ENCODE measurements around the gene SORCS2.

SORCS2 gene

DNA sequence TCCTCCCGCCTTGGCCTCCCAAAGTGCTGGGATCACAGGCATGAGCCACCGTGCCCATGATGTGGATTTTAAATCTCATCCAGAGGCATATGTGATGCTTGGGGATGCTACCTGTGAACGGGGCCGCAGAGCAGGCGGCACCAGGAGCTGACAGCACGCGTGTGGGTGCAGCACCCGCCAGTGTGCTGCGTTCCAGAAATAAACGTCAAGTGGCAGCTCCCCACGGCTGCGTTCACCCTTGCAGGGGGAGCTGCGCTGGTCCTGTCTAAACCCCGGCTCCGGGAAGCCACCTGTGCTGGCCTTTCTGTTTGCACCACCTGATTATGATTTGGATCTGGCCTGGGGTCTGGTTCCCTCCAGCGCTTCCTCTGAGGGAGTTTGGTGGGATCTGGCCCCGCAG lies 77.8 kb downstream of the SORCS2 start:
- no peak for DNase-seq (ENCODE audit: low read depth)

GRCh38 chr4:7272404-7272803 lies 80.1 kb downstream of the SORCS2 start:
- no peak for DNase-seq (ENCODE audit: low read depth)

DNA sequence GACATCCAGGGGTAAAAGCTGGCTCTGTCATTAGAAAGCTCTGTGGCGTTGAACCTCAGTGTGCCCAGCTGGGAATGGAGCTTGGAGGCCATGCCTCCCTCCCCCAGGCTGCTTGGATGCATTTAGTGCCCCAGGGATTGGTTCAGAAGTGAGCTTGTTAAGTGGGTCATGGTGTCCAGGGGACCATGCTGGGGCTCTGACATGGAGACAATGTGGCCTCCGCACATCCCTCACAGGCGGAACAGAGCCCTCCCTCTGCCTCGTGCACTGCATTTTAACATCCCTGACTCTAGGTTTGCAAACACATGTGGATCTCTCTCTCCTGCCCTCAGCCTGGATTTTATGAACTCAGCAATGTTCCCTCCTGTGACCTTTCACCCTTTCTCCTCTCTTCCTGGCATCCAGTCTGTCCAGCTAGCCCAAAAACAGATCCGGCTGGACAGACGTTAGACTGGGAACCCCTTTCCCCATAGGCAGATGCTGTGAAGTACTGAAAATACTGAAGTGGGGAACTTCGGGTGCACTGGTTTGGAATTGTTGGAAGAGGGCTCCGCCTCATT lies 81.5 kb downstream of the SORCS2 start:
- DNase-seq (ENCODE audit: low read depth), result no peak

GRCh38 chr4:7275067-7275466 lies 82.7 kb downstream of the SORCS2 start:
- DNase-seq (ENCODE audit: low read depth), result no peak

- DNase-seq (ENCODE audit: low read depth), result no peak
Observed at GRCh38 chr4:7275490-7276154, 83.3 kb downstream of the SORCS2 start.

- DNase-seq (ENCODE audit: low read depth), result no peak
Observed at GRCh38 chr4:7276515-7276914, 84.2 kb downstream of the SORCS2 start.

- DNase-seq (ENCODE audit: low read depth), result no peak
Observed at GRCh38 chr4:7278071-7278765, 85.9 kb downstream of the SORCS2 start.

DNA sequence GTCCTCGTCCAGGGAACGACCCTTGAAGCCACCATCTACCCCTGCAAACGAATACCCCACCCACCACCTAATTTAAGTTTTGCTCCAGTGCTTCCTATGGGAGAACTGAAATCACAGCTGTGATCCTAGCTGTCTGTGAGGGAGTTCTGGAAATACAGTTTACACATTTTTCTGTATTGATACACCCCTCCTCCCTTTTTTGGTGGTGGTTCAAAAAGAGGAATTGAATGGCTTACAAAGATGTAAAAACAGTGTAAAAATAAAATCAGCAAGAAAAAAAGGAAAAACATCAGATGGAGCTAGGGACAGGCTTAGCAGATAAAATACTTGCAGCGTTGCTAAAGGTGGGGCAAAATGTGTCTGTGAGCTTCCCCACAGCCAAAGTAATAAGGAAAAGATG lies 86.6 kb downstream of the SORCS2 start:
- DNase-seq (ENCODE audit: low read depth), result no peak

DNA sequence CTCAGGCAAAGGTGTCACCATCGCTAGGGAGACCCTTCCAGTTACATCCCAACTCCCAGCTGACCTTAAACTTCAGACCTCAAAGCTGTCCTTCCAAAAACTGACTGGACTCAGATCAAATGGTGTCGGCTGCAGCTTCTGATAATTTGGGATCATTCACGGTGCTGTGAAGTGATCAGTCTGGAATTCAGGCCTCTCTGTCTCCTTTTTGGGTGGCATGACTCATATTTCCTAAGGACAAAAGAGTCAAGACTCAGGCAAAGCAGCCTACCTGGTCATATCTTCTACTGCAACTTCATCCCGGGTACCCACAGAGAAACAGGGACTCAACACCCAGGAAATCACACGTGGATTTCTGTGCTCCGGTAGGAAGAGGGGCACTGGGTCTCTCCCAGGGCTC lies 87.6 kb downstream of the SORCS2 start:
- DNase-seq (ENCODE audit: low read depth), result no peak

- no peak for DNase-seq (ENCODE audit: low read depth)
Observed at GRCh38 chr4:7280926-7281690, 88.8 kb downstream of the SORCS2 start.

DNA sequence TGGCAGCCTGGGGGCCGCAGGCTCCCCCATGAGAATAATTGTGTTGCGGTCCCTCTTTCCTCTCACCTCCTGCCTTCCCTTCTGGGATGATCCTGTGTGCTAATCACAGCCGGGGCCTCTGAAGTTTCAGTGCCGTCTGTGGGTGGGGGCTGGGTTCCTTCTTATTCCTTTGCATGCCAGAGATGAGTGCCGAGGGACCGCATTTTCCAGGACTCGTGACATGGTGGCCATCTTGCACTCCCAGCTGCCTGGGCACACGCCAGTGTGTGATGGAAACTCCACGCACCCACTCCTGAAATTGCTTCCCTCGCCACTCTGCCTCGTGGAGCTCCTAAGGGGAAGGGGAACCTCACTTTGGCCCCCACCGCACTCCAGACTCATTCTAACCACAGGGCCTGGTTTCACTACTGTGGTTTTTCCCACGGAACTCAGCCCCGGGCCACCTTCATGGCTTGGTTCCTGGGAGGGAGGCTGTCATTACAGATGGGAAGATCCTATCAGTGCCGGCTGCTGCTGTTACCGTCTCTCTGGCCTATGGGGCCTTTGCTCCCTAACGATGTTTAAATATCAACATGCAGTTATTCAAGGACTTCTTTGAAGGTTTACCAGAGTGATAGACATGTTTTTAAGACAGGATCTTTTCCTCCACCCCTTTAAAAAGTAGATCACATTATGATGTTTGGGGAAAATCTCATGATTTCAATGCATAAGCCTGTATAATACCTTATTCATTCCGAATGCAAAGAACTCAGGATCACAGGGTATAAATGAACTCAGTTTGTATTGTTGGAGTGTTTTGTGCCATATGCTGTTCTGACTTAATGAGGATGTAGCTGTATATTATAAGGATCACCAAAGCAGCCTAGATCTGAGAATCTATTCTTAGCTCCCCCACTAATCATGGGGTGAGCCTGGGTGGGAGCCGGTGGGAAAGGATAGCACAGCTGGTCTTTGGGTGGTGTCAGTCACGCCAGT lies 89.6 kb downstream of the SORCS2 start:
- DNase-seq (ENCODE audit: low read depth), result no peak

GRCh38 chr4:7282786-7283440 lies 90.6 kb downstream of the SORCS2 start:
- no peak for DNase-seq (ENCODE audit: low read depth)

DNA sequence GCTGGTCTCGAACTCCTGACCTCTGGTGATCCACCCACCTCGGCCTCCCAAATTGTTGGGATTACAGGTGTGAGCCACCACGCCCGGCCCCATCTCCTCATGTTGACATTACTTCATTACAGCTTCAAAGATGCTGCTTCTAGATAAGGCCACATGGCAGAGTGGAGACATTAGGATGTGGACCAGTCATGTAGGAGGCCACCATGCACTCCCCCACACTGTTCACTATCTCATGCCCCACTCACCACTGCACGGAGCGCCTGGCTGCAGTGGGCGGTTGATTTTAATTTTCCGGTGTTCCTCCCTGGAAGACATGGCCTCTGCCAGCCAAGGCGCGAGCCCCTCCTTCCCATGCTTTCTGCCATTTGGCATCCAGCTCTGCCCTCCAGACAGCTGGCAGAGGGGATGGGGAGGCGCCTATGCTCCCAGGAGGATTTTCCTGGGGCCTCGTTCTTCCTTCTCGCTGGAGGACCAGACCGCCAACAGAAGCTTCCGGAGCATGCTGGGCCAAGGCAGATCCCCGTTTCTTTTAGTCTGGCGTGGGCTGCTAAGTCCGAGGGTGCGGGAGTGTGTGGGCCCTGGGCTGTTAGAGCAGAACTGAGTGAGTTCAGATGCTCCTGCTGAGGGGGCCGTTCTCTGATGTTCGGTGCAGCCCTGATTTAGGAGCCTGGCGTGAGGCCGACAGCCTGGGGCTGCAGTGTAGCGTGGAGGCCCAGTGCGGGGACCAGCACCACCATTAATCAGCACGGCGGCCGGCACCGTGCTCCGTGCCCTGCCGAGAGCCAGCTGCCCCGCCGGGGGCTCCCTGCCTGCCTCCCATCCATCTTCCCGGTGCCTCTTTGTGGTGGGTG lies 93.1 kb downstream of the SORCS2 start:
- DNase-seq (ENCODE audit: low read depth), result no peak

GRCh38 chr4:7286170-7286569 lies 93.8 kb downstream of the SORCS2 start:
- no peak for DNase-seq (ENCODE audit: low read depth)

DNA sequence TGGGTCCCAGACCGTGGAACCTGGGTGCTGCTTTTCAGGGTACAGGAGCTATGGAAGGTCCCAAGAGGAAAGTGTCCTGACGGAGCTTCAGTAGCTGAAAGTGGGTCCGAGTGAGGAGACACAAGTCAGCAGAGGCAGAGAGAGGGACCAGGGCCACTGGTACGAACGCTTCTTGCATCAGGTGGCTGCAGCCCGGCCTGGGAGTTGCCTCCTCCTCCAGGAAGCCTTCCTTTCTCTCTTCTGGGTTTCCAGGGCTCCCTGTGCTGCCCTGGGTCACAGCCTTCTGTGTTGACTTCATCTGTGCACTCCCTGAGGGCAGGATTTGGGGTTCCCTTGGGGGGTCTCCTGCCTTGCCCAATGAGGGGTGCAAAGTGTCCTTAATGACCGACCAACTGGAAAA lies 94.5 kb downstream of the SORCS2 start:
- no peak for DNase-seq (ENCODE audit: low read depth)

- DNase-seq (ENCODE audit: low read depth), result no peak
Observed at GRCh38 chr4:7287274-7287917, 95.1 kb downstream of the SORCS2 start.

DNA sequence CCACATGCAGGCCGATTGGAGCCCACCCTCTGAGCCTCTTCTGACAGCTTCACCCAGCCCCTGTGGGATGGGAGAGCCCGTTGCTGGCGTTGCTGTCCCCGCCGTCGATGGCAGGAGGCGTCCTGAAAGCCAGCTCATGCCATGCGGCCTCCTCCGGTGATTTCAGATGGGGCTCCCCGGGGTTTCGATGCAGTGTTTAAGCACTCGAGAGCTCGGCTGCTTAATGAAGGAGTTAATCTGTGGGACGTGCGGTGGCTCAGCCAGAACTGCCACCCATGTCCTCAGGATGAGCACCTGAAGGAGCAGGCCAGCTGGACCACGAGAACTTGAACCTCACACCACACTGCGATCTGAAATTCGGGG lies 95.6 kb downstream of the SORCS2 start:
- DNase-seq (ENCODE audit: low read depth), result no peak

DNA sequence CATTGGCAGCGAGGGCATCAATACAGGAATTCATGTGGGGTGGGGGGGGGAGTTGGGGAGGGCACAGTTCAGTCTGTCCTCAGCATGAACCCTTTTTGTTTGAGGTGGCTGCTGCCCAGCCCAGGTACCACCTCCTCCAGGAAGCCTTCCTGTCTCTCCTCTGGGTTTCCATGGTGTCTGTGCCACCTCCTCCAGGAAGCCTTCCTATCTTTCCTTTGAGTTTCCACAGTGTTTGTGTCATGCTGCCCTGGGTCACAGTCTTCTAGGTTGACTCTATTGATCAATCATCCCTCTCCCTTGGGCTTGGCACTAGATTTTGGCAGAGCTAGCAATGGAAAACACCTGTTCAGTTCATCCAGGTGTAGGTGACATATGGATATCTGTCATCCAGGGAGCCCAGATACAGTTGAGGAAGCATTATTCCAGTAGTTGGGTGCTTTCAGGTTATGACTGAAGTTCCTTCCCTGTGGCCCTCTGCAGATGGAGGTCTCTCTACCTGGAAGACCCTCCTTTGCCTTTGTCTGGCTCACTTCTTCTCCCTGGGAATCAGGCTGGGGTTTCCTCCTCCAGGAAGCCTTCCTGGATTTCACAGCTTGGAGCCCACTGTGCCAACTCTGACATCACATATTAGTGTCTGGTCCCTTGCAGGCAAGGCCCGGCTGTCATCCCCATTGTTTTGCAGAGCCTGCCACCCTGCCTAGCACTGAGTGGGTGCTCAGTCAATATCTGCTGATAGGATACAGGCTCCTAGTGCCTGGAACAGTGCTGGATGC lies 96.6 kb downstream of the SORCS2 start:
- DNase-seq (ENCODE audit: low read depth), result no peak

DNA sequence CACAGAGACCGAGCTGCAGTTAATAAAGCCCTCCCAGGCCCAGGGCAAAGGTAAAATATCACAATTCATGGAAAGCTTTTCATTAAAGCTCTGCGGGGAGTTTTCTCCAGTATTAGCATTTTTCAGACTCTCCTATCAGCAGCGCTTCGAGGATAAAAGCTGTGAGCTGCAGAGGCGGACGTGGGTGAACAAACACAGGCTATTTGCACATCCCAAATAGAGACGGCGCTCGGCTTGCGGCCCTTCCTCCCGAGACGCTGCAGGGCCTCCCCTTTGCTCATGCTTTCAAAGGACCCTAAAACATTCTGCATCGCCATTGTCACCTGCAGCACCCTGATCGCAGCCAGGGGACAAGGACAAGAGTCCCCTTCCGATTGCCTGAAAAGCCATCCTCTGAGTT lies 97.3 kb downstream of the SORCS2 start:
- no peak for DNase-seq (ENCODE audit: low read depth)

Data from stimulated activated CD8-positive, alpha-beta memory T cell treated with anti-CD3 and anti-CD28 coated beads, Interleukin-15, amount 100 ng/mL, for 24 hours (primary cell).